ENCODE data around the gene CDSN.

CDSN gene

DNA sequence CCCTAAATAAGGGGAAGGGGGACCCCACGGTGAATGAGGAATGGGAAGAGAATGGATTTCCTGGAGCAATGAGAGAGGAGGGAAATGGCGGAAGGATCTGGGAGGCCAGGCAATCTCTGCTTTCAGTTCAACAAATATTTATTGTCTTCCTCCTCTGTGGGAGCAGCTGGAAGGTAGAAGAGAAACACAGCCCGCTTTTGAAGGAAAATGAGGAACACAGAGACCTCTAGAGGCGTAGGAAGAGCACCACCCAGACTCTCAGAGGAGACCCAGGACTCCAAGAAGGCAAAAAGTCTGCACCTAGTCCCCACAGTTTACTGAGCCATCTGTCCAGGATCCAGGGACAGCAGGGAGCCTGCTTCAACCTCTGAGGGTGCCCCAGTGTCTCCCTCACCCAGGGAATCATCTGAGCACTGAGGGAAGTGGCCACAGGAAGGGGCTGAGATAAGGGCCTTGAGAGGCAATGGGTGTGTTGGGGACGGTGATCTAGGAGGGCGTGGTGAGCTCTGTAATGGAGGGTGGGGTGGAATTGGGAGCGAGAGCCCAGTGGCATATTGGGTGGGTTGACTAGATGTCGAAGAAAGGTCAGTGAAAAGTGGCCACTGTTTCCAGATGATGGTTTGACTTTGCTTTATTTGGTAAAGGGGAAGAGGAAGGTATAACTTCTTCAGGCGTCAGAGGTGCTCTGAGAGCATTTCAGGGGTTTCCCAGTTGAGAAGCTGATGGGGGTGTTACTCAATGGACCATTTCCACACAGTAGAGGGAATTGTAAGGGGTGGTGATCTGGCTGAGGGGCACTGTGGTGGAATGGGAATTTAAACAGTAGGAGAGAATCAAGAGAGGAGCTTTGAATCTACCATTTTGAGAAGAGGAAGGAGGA, 5.0 kb downstream of the CDSN start:
- DNase-seq: peak in 1 of 2 experiments; percentile 59

DNA sequence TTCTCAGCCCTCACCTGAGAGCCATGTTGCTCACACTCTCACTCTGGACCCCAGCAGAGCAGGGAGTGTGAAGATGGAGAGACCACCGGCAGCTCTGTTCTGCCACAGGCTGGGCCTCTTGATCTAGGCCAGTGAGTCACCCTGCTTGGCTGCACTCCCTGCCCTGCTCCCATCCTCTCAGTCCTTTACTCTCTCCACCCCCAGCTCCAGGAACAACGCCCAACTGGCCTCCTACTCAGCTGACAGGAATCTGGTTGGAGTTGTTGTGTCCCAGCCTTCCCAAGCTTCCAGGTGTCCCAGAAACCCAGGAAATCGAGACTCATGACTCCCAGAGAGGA, 5.7 kb downstream of the CDSN start, which contains the start of gene PSORS1C1:
PSORS1C1 (plus strand) TSS at position 260 of the 338 bp plus-strand sequence. CDS start 14,833 bp downstream, outside the sequence.
- peak; percentile 90 to 91 for DNase-seq

DNA sequence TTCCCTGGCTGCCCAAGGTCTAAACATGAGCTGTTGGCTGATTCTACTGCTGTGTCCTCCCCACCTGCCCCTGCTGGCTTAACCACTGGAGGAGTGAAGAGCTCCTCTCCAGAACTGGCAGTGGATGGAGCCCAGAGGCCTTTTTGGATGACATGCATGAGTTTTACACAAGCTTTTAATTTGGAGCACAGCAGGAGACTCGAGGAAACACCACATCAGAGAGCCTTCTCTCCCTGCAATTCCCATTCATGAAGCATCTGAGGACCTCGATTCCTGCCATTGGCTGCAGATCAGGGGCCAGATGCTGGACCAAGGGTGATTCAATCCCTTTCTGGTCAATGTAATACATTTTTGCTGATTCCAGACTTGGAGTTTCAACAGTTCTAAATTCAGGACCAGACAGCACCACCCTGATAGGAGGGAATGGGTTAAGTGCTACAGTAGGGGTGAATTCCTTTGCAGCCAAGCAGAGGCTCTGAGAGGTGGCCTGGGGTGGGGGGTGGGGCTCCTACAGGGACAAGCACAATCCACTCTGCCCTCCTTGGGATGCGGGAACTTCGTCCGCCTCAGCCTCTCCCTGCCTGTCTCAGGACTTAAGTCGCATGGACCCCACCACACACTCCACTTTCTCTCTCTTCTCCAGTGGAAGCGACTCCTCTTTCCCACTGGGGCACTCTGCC, 6.2 kb downstream of the CDSN start:
- no peak for DNase-seq

DNA sequence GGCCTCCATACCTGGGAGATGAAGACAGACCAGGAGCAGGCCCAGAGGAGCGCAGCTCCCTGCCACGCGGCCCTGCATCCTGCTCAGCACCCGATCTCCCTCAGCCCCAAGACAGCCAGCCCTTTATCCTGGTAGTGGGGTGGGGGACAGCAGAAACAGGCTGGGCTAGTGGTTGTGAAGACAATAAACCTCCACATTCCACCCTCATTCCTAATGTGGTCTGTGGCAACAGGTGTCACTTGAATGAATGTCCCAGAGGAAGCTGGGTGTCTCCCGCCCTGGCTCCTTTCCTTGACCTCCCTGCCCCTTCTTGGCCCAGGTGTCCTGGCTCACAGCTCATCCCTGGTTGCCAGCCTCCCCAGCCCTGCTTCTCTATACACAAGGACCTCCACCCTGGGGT, 7.8 kb downstream of the CDSN start, which contains the start of gene C6orf15:
C6orf15 (minus strand) TSS at position 98 of the 400 bp plus-strand sequence; CDS start at position 78, 20 bp downstream.
- DNase-seq: no peak

GRCh38 chr6:31111712-31112111, 8.5 kb downstream of the CDSN start:
- DNase-seq: no peak

DNA sequence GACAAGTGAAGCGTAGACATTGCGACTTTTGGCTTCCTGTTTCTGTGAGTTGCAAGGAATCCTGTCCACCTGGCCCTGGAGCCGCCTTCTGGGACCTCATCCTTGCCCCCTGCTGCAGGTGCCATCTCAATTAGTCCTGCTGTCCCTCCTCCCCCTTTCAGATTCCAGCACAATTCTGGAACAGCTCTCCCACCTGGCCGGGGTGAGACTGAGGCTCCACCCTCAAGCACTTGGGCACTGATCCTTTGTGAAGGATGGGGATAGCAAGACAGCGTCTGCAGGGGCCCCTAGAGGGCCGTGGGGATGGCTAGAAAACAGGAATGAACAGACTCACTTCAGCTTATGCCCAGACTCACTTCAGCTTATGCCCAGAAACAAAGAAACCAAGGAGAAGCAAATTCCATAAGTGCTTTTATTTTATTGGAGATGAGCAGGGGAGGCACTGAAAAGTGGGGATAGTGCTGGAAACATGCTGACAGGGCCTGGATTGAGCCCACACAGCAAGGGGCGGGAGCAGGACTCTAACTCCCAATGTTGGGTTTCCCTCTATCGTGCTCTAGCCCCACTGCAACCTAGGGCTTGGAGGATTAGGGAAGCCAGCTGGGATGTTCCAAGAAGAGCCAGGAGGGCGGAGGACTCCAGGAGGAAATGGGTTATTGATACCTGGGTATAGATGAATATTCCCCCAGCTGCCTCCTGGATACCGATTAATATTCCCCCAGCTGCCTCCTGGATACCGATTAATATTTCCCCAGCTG, 9.2 kb downstream of the CDSN start:
- no peak for DNase-seq

DNA sequence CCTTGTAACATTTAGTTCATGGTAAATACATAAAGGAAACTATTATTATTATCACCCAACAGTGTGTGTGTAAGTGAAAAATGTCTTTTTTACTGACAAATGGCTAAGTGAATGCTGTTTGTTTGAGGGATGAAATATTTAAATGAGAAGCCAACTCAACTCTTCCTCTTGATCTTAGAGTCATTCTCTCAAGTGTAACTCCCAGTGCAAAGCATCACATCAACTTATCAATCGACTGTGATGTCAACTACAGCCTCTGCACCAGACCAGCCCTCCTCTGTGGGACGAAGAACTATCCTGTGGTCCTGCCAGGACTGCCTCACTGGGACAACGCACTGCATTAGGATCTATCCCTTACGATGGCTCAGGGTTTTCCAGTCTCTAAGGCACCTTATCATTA, 13.2 kb downstream of the CDSN start:
- DNase-seq: no peak

- no peak for DNase-seq
Observed at GRCh38 chr6:31103136-31103535, 17.1 kb downstream of the CDSN start.

GRCh38 chr6:31098449-31098938, 21.8 kb downstream of the CDSN start:
- DNase-seq: no peak

DNA sequence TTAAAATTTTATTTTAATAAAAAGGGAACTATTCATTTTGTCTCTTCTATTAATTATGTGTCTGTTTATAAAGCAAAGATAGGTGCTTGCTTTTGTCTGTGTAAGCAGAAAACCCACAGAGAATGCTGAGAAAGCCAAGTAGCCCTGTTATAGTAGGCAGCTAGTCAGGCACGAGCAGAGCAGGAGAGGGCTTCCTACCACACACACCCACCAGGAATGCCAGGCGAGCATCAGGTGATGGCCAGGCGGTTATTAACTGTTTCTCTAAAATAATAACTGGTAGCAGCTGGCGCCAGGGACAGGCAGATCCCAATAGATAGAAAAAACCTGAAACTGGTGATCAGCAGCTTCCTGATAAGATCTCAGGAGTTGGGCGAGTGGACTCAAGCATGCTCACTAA, 23.6 kb downstream of the CDSN start:
- DNase-seq: no peak

DNA sequence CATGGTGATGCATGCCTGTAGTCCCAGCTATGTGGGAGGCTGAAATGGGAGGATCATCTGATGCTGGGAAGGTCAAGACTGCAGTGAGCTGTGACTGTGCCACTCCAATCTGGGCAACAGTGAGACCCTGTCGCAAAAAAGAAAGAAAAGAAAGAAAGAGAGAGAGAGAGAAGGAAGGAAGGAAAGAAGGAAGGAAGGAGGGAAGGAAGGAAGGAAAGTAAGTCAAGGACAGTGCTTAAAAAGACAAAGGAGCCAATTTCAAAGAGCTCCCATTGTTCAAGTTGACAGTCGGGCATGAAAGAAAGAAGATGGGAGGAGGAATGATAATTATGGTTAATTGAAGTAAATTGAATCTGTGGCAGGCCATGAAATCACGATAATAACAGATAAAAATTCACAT, 24.0 kb downstream of the CDSN start:
- no peak for DNase-seq

DNA sequence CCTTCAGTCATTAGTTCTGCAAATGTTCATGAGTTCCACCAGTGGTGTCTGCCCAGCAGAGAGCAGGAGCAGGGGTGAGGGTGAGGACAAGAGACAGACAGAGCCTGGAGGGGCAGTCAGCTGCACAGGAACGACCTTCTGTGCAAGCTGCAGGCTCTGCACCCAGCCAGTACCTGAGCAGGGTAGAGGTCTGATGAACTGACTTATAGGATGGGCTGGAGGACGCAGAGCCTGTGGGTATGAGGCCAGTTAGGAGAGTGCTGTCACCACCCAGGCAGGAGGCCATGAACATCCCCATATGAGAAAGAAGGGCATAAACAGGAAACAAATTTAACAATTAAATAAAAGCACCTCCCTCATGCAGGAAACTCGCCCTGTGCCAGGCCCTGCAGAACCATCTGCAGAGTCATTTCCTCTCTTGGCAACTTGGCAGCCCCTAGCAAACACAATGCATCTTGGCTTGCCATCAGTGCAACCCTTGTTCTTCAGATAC, 25.8 kb downstream of the CDSN start:
- DNase-seq: no peak

DNA sequence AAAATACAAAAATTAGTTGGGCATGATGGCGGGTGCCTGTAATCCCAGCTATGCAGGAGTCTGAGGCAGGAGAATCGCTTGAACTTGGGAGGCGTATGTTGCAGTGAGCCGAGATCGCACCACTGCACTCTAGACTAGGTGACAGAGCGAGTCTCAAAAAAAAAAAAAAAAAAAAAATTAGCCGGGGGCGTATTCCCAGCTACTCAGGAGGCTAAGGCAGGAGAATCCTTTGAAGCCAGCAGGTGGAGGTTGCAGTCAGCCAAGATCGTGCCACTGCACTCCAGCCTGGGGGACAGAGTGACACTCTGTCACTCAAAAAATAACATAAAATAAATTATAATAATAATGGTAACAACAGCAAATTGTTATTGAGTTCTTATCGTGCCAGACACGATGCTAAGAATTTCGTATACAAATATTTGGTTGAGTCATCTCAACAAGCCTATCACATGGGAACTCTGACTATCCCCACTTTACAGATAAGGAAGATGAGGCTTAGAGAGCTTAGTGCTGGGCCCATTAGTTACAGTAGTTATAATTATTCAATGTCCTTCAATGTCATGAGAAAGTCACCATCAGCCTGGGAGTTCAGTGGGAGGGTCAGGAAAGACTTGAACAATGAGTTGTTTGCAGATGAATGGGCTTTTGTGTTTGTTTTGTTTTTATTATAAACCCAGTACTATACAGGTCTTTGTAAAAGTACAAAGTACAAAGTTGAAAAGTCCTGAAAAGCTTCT, 27.3 kb downstream of the CDSN start:
- no peak for DNase-seq

GRCh38 chr6:31092238-31092637, 28.0 kb downstream of the CDSN start:
- DNase-seq: no peak

DNA sequence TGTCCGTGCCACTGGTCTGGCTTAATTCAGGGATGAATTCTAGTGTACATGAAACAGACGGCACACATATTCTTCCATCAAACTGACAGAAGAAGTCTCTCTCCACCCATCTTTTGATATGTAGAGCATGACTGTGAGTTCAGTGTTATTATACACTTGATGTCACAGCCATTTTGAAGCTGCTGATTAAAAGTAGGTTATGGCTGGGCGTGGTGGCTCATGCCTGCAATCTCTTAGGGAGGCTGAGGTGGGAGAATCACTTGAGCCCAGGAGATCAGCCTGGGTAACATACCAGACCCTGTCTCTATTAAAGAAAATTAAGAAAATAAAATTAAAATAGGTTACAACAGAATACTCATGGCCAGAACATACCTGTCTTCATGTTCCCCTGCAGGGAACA, 28.6 kb downstream of the CDSN start:
- no peak for DNase-seq

DNA sequence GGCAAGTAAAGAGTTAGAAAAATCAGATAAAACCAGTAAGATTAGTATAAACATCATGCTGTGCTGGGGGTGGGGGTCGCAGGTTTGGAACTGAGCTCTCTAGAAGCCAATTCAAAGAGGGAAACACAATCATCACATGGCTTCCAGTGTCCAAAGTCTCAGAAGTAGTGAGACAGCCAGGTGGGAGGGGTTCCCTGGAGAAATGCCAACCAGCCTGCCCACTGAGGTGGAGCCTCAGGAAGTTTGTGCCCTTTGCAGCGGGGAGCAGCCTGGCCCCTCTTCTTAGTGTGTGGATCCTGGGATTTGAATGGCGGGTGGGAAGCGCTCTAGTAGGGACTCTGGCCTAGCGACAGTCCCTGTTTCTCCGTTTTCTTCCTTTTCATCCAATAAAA, 29.3 kb downstream of the CDSN start:
- DNase-seq: no peak

DNA sequence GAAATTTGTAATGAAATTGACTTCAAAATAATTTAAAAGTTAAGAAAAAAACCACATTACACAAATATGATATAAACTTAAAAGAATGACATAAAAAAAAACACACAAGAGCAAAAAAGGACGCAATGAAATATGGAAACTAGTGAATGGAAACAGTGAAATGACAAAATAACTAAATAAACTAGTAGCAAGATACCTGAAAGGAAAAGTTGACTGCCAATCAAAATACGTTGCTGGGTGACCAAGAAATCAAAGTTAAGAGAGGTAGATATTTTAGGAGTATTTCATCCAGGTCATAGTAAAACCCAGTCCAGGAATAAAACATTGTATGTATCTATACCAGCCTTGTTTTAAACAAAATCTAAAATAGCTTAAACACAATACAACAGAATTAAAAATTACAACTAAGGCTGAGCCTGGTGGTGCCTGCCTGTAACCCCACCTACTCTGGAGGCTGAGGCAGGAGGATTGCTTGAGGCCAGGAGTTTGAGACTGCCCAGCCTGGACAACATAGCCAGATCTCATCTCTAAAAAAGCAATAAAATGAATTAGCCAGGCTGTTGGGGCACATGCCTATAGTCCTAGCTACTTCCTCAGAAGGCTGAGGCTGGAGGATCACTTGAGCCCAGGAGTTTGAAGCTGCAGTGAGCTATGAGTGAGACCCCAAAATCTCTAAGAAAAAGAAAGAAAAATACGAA, 29.8 kb downstream of the CDSN start:
- DNase-seq: no peak

- DNase-seq: peak; percentile 63 to 78
Observed at GRCh38 chr6:31087494-31088089, 32.7 kb downstream of the CDSN start.

DNA sequence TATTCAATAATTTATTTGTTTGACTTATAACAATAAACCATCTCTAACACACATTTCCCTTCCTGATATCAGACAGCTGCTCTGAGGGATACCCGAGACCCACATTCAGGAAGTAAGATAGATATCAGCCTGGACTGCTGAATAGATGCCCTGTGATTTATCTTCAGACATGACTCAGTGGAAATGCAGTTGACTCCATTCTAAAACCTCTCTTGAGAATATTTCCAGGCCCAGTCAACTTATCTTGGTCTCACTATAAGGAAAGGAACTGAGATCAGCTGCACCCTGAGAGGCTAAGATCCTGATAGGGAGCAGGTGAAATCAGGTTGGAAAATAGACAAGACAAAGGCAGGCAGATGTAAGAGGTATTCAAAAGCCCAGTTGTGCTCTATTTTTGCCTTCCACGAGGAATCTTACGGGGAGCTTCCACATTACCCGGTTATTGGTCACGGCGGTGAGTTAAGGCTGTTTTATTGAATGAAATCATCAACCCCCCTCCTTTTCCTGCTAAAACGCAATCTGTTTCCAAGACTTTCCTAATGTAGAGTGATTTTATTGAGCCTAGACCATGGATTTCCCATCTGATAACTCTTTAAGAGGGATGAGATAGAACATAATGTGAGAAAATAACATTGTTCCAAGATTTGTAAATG, 33.3 kb downstream of the CDSN start:
- no peak for DNase-seq

- DNase-seq: no peak
Observed at GRCh38 chr6:31083742-31084354, 36.4 kb downstream of the CDSN start.

Measured in SW 1271 (cell line).